Mesothelial cell of epicardium (in vitro differentiated cells): ENCODE measurements around the gene KLK8. TPM values are rescaled to one million over a fixed set of nuclear protein-coding genes. Genes with fewer than 3 reads are reported as not detected.
A peak's percentile ranks its signal among the peaks of the same experiment; 100 is the strongest.

Experiments used
- DNase-seq, 2 experiments: peaks; one replicate each; pipeline ENCODE4 v3.0.0; 2021; ENCODE audit warnings: low spot score in 2 of 2; ENCODE audit not compliant: unreplicated experiment in 2 of 2
- H3K27ac Mint-ChIP-seq: 2 replicates; pipeline ENCODE4 v1.8.0; 2021; ENCODE audit warnings: mixed read lengths
- H3K27me3 Mint-ChIP-seq: 2 replicates; pipeline ENCODE4 v1.8.0; 2021; ENCODE audit warnings: low read depth, mixed read lengths
- H3K36me3 Mint-ChIP-seq: 2 replicates; pipeline ENCODE4 v1.8.0; 2021; ENCODE audit warnings: mixed read lengths
- H3K4me1 Mint-ChIP-seq: 2 replicates; pipeline ENCODE4 v1.8.0; 2021; ENCODE audit warnings: mixed read lengths
- H3K4me3 Mint-ChIP-seq: 2 replicates; pipeline ENCODE4 v1.8.0; 2021; ENCODE audit warnings: mild to moderate bottlenecking, moderate library complexity, mixed read lengths
- H3K9me3 Mint-ChIP-seq: 2 replicates; pipeline ENCODE4 v1.8.0; 2021; ENCODE audit warnings: mixed read lengths
- total RNA-seq: library from RNA; stranded (reverse); gene quantifications from 3 replicates; pipeline ENCODE4 v1.2.1, GENCODE V29; 2021
- TF ChIP-seq, protein P1 (sequence below): fragments of 200-600 bp; sonication (generic); IDR thresholded peaks from one replicate; pipeline ENCODE4 v1.5.0; 2021; ENCODE audit warnings: antibody characterized with exemption; ENCODE audit not compliant: unreplicated experiment

Gene KLK8
- total RNA-seq, 1 donor from 2014 or later = 6.9 TPM

- no peak for DNase-seq
- peaks cover 63% of the 10 kb centered on the region for H3K27me3 Mint-ChIP-seq
- no peaks in the 10 kb centered on the region for H3K9me3 Mint-ChIP-seq
- H3K27ac Mint-ChIP-seq = no peak overlapping the region
- peaks cover 18% of the 10 kb centered on the region for H3K4me1 Mint-ChIP-seq
- TF ChIP-seq, protein P1, sequence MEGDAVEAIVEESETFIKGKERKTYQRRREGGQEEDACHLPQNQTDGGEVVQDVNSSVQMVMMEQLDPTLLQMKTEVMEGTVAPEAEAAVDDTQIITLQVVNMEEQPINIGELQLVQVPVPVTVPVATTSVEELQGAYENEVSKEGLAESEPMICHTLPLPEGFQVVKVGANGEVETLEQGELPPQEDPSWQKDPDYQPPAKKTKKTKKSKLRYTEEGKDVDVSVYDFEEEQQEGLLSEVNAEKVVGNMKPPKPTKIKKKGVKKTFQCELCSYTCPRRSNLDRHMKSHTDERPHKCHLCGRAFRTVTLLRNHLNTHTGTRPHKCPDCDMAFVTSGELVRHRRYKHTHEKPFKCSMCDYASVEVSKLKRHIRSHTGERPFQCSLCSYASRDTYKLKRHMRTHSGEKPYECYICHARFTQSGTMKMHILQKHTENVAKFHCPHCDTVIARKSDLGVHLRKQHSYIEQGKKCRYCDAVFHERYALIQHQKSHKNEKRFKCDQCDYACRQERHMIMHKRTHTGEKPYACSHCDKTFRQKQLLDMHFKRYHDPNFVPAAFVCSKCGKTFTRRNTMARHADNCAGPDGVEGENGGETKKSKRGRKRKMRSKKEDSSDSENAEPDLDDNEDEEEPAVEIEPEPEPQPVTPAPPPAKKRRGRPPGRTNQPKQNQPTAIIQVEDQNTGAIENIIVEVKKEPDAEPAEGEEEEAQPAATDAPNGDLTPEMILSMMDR = no peak
- H3K36me3 Mint-ChIP-seq = no peaks in the 10 kb centered on the region
- peak overlapping the region; percentile 33 for H3K4me3 Mint-ChIP-seq
Measured at GRCh38 chr19:51002542-51003311, 1.3 kb upstream of the KLK8 start.

- Mint-ChIP-seq H3K27ac (peak overlapping the region; percentile 25), H3K9me3 (no peaks in the 10 kb centered on the region), H3K4me3 (peak overlapping the region; percentile 33), H3K36me3 (no peaks in the 10 kb centered on the region), H3K4me1 (peaks cover 18% of the 10 kb centered on the region), H3K27me3 (peaks cover 62% of the 10 kb centered on the region)
- no peak for DNase-seq
- TF ChIP-seq, protein P1 = no peak
Measured at GRCh38 chr19:51002089-51002532, 707 bp upstream of the KLK8 start.

- Mint-ChIP-seq H3K4me3 (no peak overlapping the region), H3K27ac (no peak overlapping the region), H3K36me3 (no peaks in the 10 kb centered on the region), H3K27me3 (peaks cover 61% of the 10 kb centered on the region), H3K9me3 (no peaks in the 10 kb centered on the region), H3K4me1 (peaks cover 18% of the 10 kb centered on the region)
- TF ChIP-seq, protein P1 = no peak
- no peak for DNase-seq
Measured at GRCh38 chr19:51000981-51001380, 423 bp downstream of the KLK8 start.

DNA sequence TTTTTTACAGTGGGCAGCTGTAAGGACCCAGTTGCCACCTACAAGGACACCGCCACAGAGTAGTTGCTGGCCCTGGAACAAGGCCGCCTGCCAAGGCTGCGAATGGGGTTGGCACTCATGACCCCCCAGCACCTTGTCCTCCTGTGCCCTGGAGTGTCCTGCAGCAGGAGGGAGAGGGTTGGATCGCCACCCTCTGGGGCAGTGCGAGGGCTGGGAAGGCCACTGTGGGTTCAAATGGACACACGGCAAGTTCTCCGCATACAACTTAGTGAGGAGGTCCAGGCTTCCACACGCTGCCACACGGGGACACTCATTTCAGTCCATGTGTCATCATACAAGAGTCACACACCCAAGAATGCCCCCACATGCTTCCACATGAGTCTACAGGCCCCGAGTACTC, 978 bp downstream of the KLK8 start:
- DNase-seq = no peak
- H3K4me3 Mint-ChIP-seq = no peak overlapping the region
- H3K9me3 Mint-ChIP-seq = no peaks in the 10 kb centered on the region
- no peak overlapping the region for H3K27ac Mint-ChIP-seq
- TF ChIP-seq, protein P1 = no peak
- H3K4me1 Mint-ChIP-seq = peaks cover 18% of the 10 kb centered on the region
- H3K27me3 Mint-ChIP-seq = peaks cover 62% of the 10 kb centered on the region
- no peaks in the 10 kb centered on the region for H3K36me3 Mint-ChIP-seq

GRCh38 chr19:50998686-50999085, 2.7 kb downstream of the KLK8 start:
- DNase-seq = no peak
- H3K9me3 Mint-ChIP-seq = no peaks in the 10 kb centered on the region
- H3K4me1 Mint-ChIP-seq = peaks cover 18% of the 10 kb centered on the region
- TF ChIP-seq, protein P1 = no peak
- no peaks in the 10 kb centered on the region for H3K36me3 Mint-ChIP-seq
- no peak overlapping the region for H3K4me3 Mint-ChIP-seq
- peaks cover 52% of the 10 kb centered on the region for H3K27me3 Mint-ChIP-seq
- H3K27ac Mint-ChIP-seq = no peak overlapping the region
